ENCODE results near the gene FMN1.

The FMN1 gene

DNA sequence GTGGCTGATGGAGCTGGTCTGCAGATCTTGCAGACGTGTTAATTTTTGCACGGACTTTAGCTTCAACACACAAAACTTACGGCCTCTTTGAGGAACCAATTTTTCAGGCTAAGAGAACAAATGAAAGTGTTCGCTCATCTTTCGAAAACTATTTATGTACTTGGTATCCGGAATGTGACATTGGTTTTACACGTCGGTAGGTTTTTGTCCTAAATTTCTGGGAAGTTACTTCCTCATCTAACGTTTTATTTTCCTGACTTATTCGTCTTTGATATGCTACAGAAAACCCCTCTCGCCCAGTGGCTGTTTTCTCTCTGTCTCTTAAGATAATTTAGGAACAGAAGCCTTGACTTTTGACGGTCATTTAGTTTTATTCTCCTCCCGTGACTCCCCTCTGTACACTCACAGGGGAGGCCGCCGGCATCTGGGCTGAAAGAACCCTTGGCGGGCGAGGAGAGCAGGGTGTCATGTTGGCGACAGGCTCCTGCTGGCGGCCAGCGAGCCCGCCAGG lies 477.5 kb downstream of the FMN1 start:
- no peak for DNase-seq (ENCODE audit: low spot score)
- ChIA-PET CTCF (interaction anchor here (0.6 to 1.1 kb wide), 2 partner anchors 54 to 416 kb away, joined by 3 to 4 read pairs; no protein-coding TSS in a partner anchor), POLR2A (ENCODE audit: low non-redundant PET) (no interaction called here)
- TF ChIP-seq, protein P1, sequence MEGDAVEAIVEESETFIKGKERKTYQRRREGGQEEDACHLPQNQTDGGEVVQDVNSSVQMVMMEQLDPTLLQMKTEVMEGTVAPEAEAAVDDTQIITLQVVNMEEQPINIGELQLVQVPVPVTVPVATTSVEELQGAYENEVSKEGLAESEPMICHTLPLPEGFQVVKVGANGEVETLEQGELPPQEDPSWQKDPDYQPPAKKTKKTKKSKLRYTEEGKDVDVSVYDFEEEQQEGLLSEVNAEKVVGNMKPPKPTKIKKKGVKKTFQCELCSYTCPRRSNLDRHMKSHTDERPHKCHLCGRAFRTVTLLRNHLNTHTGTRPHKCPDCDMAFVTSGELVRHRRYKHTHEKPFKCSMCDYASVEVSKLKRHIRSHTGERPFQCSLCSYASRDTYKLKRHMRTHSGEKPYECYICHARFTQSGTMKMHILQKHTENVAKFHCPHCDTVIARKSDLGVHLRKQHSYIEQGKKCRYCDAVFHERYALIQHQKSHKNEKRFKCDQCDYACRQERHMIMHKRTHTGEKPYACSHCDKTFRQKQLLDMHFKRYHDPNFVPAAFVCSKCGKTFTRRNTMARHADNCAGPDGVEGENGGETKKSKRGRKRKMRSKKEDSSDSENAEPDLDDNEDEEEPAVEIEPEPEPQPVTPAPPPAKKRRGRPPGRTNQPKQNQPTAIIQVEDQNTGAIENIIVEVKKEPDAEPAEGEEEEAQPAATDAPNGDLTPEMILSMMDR (conservative IDR thresholded peaks at IDR 0.05; ENCODE audit: low read depth) = no peak
- H3K27ac ChIP-seq = no peak overlapping the region

- TF ChIP-seq, protein P1 (conservative IDR thresholded peaks at IDR 0.05; ENCODE audit: low read depth) = no peak
- H3K27ac ChIP-seq = no peak overlapping the region
- no peak for DNase-seq (ENCODE audit: low spot score)
- POLR2A ChIA-PET (ENCODE audit: low non-redundant PET) = no interaction called here
- CTCF ChIA-PET = interaction anchor here (0.6 to 1.1 kb wide), 4 partner anchors 14 to 417 kb away, joined by 3 to 8 read pairs (median 4); no protein-coding TSS in a partner anchor
Observed at GRCh38 chr15:32716216-32716914, 478.1 kb downstream of the FMN1 start.
